ENCODE results near the gene LTBP1. TPM values are rescaled to one million over a fixed set of nuclear protein-coding genes. Genes with fewer than 3 reads are reported as not detected.

Gene LTBP1
- total and polyA plus RNA-seq, 2 experiments from 2014 or later: 15.7 to 49.8 TPM

DNA sequence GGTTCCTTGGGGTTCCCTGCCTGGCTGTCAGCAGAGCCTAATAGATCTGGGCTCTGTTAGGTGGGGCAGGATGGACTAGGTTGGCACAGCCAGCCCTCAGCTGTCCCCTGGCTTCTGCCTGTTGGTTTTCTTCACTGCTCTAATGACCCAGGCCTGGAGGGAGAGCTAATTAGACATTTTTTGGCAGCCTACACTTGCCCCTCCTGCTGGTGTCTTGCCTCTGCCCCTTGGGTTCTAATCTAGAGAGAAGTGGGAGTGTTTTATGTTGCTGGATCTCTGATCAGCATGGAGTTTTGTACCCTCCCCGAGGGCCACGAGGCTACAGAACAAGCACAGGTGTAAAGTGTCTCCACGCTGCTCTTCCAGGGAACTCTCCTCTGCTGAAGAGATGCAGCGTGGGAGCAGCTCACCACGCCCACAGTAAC is 330.3 kb downstream of the LTBP1 start (continued):
- TF ChIP-seq, protein P1, sequence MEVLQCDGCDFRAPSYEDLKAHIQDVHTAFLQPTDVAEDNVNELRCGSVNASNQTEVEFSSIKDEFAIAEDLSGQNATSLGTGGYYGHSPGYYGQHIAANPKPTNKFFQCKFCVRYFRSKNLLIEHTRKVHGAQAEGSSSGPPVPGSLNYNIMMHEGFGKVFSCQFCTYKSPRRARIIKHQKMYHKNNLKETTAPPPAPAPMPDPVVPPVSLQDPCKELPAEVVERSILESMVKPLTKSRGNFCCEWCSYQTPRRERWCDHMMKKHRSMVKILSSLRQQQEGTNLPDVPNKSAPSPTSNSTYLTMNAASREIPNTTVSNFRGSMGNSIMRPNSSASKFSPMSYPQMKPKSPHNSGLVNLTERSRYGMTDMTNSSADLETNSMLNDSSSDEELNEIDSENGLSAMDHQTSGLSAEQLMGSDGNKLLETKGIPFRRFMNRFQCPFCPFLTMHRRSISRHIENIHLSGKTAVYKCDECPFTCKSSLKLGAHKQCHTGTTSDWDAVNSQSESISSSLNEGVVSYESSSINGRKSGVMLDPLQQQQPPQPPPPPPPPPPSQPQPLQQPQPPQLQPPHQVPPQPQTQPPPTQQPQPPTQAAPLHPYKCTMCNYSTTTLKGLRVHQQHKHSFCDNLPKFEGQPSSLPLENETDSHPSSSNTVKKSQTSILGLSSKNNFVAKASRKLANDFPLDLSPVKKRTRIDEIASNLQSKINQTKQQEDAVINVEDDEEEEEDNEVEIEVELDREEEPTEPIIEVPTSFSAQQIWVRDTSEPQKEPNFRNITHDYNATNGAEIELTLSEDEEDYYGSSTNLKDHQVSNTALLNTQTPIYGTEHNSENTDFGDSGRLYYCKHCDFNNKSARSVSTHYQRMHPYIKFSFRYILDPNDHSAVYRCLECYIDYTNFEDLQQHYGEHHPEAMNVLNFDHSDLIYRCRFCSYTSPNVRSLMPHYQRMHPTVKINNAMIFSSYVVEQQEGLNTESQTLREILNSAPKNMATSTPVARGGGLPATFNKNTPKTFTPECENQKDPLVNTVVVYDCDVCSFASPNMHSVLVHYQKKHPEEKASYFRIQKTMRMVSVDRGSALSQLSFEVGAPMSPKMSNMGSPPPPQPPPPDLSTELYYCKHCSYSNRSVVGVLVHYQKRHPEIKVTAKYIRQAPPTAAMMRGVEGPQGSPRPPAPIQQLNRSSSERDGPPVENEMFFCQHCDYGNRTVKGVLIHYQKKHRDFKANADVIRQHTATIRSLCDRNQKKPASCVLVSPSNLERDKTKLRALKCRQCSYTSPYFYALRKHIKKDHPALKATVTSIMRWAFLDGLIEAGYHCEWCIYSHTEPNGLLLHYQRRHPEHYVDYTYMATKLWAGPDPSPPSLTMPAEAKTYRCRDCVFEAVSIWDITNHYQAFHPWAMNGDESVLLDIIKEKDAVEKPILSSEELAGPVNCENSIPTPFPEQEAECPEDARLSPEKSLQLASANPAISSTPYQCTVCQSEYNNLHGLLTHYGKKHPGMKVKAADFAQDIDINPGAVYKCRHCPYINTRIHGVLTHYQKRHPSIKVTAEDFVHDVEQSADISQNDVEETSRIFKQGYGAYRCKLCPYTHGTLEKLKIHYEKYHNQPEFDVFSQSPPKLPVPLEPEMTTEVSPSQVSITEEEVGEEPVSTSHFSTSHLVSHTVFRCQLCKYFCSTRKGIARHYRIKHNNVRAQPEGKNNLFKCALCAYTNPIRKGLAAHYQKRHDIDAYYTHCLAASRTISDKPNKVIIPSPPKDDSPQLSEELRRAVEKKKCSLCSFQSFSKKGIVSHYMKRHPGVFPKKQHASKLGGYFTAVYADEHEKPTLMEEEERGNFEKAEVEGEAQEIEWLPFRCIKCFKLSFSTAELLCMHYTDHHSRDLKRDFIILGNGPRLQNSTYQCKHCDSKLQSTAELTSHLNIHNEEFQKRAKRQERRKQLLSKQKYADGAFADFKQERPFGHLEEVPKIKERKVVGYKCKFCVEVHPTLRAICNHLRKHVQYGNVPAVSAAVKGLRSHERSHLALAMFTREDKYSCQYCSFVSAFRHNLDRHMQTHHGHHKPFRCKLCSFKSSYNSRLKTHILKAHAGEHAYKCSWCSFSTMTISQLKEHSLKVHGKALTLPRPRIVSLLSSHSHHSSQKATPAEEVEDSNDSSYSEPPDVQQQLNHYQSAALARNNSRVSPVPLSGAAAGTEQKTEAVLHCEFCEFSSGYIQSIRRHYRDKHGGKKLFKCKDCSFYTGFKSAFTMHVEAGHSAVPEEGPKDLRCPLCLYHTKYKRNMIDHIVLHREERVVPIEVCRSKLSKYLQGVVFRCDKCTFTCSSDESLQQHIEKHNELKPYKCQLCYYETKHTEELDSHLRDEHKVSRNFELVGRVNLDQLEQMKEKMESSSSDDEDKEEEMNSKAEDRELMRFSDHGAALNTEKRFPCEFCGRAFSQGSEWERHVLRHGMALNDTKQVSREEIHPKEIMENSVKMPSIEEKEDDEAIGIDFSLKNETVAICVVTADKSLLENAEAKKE (CRISPR knock-in tag; IDR thresholded peaks at IDR 0.05): no peak
- TF ChIP-seq, protein P2, sequence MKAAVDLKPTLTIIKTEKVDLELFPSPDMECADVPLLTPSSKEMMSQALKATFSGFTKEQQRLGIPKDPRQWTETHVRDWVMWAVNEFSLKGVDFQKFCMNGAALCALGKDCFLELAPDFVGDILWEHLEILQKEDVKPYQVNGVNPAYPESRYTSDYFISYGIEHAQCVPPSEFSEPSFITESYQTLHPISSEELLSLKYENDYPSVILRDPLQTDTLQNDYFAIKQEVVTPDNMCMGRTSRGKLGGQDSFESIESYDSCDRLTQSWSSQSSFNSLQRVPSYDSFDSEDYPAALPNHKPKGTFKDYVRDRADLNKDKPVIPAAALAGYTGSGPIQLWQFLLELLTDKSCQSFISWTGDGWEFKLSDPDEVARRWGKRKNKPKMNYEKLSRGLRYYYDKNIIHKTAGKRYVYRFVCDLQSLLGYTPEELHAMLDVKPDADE (IDR thresholded peaks at IDR 0.05): no peak
- TF ChIP-seq POLR2AphosphoS5 (IDR thresholded peaks at IDR 0.05; ENCODE audit: low read depth): no peak
- TF ChIP-seq CREB1 (CRISPR knock-in tag; IDR thresholded peaks at IDR 0.05; ENCODE audit: low read depth): no peak
- TF ChIP-seq EZH2 (IDR thresholded peaks at IDR 0.05; ENCODE audit: low read depth, unreplicated experiment): no peak

DNA sequence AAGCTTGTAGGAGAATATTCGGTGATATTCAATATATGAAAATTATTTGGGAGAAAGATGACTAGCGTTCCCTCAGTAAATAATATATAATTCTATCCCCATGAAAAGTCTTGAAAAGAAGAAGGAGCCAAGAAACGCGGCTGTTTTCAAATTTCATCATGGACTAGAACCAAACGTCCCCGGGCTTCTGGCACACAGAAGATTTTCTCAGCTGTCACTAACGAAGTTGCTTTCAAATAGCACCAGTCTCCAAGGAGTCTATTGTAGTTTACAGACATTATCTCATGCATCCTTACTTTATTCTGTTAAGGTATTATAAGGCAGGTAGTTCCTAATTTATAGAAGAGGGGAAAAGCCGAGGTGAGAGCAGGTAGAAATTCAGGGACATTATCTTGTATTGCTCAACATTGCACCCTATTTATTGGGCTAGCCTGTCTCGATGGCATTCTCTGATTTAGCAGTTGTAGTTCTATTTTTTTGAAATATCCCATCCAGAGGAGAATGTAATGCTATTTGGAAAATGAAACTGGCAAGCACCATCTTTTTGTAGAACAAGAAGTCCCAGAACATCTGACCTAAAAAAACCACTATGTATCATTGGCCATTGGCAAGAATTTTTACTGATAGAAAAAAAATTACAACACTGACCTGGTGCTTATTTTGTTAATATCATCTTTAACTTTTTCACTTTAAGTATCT is 331.6 kb downstream of the LTBP1 start:
- DNase-seq (ENCODE audit: low spot score): no peak
- TF ChIP-seq, protein P3, sequence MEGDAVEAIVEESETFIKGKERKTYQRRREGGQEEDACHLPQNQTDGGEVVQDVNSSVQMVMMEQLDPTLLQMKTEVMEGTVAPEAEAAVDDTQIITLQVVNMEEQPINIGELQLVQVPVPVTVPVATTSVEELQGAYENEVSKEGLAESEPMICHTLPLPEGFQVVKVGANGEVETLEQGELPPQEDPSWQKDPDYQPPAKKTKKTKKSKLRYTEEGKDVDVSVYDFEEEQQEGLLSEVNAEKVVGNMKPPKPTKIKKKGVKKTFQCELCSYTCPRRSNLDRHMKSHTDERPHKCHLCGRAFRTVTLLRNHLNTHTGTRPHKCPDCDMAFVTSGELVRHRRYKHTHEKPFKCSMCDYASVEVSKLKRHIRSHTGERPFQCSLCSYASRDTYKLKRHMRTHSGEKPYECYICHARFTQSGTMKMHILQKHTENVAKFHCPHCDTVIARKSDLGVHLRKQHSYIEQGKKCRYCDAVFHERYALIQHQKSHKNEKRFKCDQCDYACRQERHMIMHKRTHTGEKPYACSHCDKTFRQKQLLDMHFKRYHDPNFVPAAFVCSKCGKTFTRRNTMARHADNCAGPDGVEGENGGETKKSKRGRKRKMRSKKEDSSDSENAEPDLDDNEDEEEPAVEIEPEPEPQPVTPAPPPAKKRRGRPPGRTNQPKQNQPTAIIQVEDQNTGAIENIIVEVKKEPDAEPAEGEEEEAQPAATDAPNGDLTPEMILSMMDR (conservative IDR thresholded peaks at IDR 0.05; ENCODE audit: low read depth in 2 of 2): no peak
- TF ChIP-seq STAT1 (IDR thresholded peaks at IDR 0.05; ENCODE audit: unreplicated experiment) (no peak), CREB1 (CRISPR knock-in tag; IDR thresholded peaks at IDR 0.05; ENCODE audit: low read depth) (no peak), ZNF331 (CRISPR knock-in tag; IDR thresholded peaks at IDR 0.05; ENCODE audit: low read depth) (no peak), ZNF114 (CRISPR knock-in tag; IDR thresholded peaks at IDR 0.05) (no peak), NANOG (IDR thresholded peaks at IDR 0.05; ENCODE audit: borderline replicate concordance) (no peak)
- no peaks in the 10 kb centered on the region for H3K36me3 ChIP-seq (ENCODE audit: insufficient read depth)

More for the DNA sequence above, 331.6 kb downstream of the LTBP1 start:
- H3K27ac ChIP-seq (ENCODE audit: low read depth): no peak overlapping the region
- H3K4me2 ChIP-seq: no peak overlapping the region
- no peak overlapping the region for H2AFZ ChIP-seq
- Mint-ChIP-seq H3K27ac (no peak overlapping the region), H3K9me3 (no peaks in the 10 kb centered on the region), H3K27me3 (ENCODE audit: insufficient read depth, low read depth, poor library complexity) (no peaks in the 10 kb centered on the region), H3K36me3 (ENCODE audit: low read depth) (0 out of 3 replicates have a peak, but pooled peaks cover 5% of the 10 kb centered on the region), H3K4me1 (no peaks in the 10 kb centered on the region), H3K4me3 (no peak overlapping the region)
- H3F3A ChIP-seq (replicated peaks; ENCODE audit: low read depth): no peaks in the 10 kb centered on the region
- H3K4me3 ChIP-seq: no peak overlapping the region
- no peaks in the 10 kb centered on the region for H3K9me2 ChIP-seq (ENCODE audit: insufficient read depth)
- ATAC-seq: no peak
- no peaks in the 10 kb centered on the region for H4K20me1 ChIP-seq (replicated peaks; ENCODE audit: insufficient read depth)
- no peaks in the 10 kb centered on the region for H3K79me2 ChIP-seq (replicated peaks; ENCODE audit: insufficient read depth)
- H3K27me3 ChIP-seq (ENCODE audit: insufficient read depth): no peaks in the 10 kb centered on the region
- no peaks in the 10 kb centered on the region for H3K4me1 ChIP-seq (ENCODE audit: insufficient read depth)

Data from GM23338 (cell line).